ENCODE results near the gene NRN1.
"Not testable (repeated sequence)": the region's sequence is repeated elsewhere in the genome, so short reads cannot be mapped to it uniquely, and the experiment has no call there.

NRN1 gene

GRCh38 chr6:5981126-5982026 lies 25.3 kb downstream of the NRN1 start:
- no peak for DNase-seq (ENCODE audit: low spot score)

- DNase-seq (ENCODE audit: low spot score) = no peak
Observed at GRCh38 chr6:5979650-5980420, 26.9 kb downstream of the NRN1 start.

- DNase-seq (ENCODE audit: low spot score) = no peak
Observed at GRCh38 chr6:5976811-5977210, 29.9 kb downstream of the NRN1 start.

- DNase-seq (ENCODE audit: low spot score) = no peak
Observed at GRCh38 chr6:5968817-5969734, 37.6 kb downstream of the NRN1 start.

- DNase-seq (ENCODE audit: low spot score) = not testable (repeated sequence)
Observed at GRCh38 chr6:5968036-5968435, 38.7 kb downstream of the NRN1 start.

GRCh38 chr6:5967594-5967993 lies 39.1 kb downstream of the NRN1 start:
- no peak for DNase-seq (ENCODE audit: low spot score)

GRCh38 chr6:5962794-5963193 lies 43.9 kb downstream of the NRN1 start:
- no peak for DNase-seq (ENCODE audit: low spot score)

GRCh38 chr6:5961836-5962235 lies 44.9 kb downstream of the NRN1 start:
- DNase-seq (ENCODE audit: low spot score) = no peak

GRCh38 chr6:5960456-5960855 lies 46.3 kb downstream of the NRN1 start:
- DNase-seq (ENCODE audit: low spot score) = no peak

GRCh38 chr6:5958921-5959320 lies 47.8 kb downstream of the NRN1 start:
- no peak for DNase-seq (ENCODE audit: low spot score)

GRCh38 chr6:5956939-5957338 lies 49.8 kb downstream of the NRN1 start:
- DNase-seq (ENCODE audit: low spot score) = no peak

GRCh38 chr6:5950361-5950785 lies 56.4 kb downstream of the NRN1 start:
- peak; percentile 18 for DNase-seq (ENCODE audit: low spot score)

All from HuH-7 (cell line).